ENCODE data around the gene ZNF423. TPM values are rescaled to one million over a fixed set of nuclear protein-coding genes. Genes with fewer than 3 reads are reported as not detected.

Gene ZNF423
- total RNA-seq, 1 donor from 2014 or later: 10.6 TPM

DNA sequence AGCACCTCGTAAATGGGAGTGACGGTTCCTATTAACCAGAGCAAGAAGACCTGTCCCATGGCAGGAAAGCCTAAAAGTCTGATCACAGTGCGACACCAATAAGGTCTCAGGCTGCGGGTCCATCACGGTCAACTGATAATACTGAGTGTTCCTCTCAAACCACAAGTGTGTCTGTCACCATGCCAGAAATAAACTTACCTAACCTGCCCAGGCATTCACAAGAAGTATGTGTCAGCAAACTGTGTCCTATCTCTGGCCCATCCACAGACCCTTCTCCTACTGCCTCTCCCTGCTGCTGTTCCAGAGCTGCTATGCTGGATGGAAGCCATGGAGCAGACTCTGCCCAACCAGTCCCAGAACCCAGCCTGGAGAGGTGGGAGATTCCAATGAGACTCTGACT, 73.5 kb downstream of the ZNF423 start:
- Mint-ChIP-seq H3K36me3 (ENCODE audit: low read depth, unreplicated experiment) (peaks cover 1% of the 10 kb centered on the region), H3K4me1 (ENCODE audit: low read depth, unreplicated experiment) (no peaks in the 10 kb centered on the region), H3K9me3 (ENCODE audit: unreplicated experiment) (no peaks in the 10 kb centered on the region), H3K27me3 (ENCODE audit: low read depth, unreplicated experiment) (no peaks in the 10 kb centered on the region), H3K4me3 (ENCODE audit: unreplicated experiment) (no peak overlapping the region), H3K27ac (ENCODE audit: unreplicated experiment) (no peak overlapping the region)
- Histone ChIP-seq H3K27me3 (ENCODE audit: insufficient read depth, low read length) (no peaks in the 10 kb centered on the region), H3K79me2 (ENCODE audit: insufficient read depth, low read length) (no peaks in the 10 kb centered on the region), H3K4me1 (ENCODE audit: insufficient read depth, low read length) (no peaks in the 10 kb centered on the region), H4K20me1 (ENCODE audit: insufficient read depth, low read length) (no peaks in the 10 kb centered on the region), H3K36me3 (ENCODE audit: insufficient read depth, low read length) (no peaks in the 10 kb centered on the region), H3K27ac (ENCODE audit: low read depth, low read length) (no peak overlapping the region), H2AFZ (ENCODE audit: low read depth, low read length) (no peak overlapping the region), H3K4me2 (ENCODE audit: low read length) (no peak overlapping the region), H3K4me3 (ENCODE audit: insufficient read depth, low read depth, low read length) (no peak overlapping the region), H3K9me3 (ENCODE audit: insufficient read depth, low read depth, low read length) (no peaks in the 10 kb centered on the region), H3K9ac (ENCODE audit: low read length) (no peak overlapping the region)
- DNase-seq (ENCODE audit: low read depth) (no peak), FAIRE-seq (no peak)
- no peak for TF ChIP-seq EZH2 (IDR thresholded peaks at IDR 0.05; ENCODE audit: insufficient read depth, low read length)
- TF ChIP-seq, protein P1, sequence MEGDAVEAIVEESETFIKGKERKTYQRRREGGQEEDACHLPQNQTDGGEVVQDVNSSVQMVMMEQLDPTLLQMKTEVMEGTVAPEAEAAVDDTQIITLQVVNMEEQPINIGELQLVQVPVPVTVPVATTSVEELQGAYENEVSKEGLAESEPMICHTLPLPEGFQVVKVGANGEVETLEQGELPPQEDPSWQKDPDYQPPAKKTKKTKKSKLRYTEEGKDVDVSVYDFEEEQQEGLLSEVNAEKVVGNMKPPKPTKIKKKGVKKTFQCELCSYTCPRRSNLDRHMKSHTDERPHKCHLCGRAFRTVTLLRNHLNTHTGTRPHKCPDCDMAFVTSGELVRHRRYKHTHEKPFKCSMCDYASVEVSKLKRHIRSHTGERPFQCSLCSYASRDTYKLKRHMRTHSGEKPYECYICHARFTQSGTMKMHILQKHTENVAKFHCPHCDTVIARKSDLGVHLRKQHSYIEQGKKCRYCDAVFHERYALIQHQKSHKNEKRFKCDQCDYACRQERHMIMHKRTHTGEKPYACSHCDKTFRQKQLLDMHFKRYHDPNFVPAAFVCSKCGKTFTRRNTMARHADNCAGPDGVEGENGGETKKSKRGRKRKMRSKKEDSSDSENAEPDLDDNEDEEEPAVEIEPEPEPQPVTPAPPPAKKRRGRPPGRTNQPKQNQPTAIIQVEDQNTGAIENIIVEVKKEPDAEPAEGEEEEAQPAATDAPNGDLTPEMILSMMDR (IDR thresholded peaks at IDR 0.05; ENCODE audit: insufficient read depth, low read depth, low read length): no peak

DNA sequence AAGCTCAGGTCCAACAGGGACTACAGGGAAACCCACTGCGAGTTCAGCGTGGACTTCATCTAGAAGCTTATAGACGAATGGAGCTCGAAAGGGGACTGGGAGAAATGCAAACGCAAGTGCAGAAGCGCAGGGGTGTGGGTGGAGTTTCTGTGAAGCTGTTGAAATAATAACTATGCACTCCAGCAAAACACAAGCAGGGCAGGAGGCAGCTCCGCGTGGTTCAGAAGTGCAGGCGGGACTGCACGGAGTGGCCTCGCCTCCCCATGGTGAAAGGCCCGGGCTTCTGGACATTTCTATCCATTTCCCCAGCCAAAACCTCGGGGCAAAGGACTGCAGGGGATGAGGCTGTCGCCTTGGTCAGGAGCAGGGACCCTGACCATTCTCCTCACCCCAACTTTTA, 74.5 kb downstream of the ZNF423 start:
- Histone ChIP-seq H3K4me1 (ENCODE audit: insufficient read depth, low read length) (no peaks in the 10 kb centered on the region), H3K27me3 (ENCODE audit: insufficient read depth, low read length) (no peaks in the 10 kb centered on the region), H3K36me3 (ENCODE audit: insufficient read depth, low read length) (no peaks in the 10 kb centered on the region), H3K27ac (ENCODE audit: low read depth, low read length) (no peak overlapping the region), H3K4me3 (ENCODE audit: insufficient read depth, low read depth, low read length) (no peak overlapping the region), H3K9me3 (ENCODE audit: insufficient read depth, low read depth, low read length) (no peaks in the 10 kb centered on the region), H3K4me2 (ENCODE audit: low read length) (no peak overlapping the region), H2AFZ (ENCODE audit: low read depth, low read length) (no peak overlapping the region), H3K9ac (ENCODE audit: low read length) (no peak overlapping the region), H3K79me2 (ENCODE audit: insufficient read depth, low read length) (no peaks in the 10 kb centered on the region), H4K20me1 (ENCODE audit: insufficient read depth, low read length) (no peaks in the 10 kb centered on the region)
- H3K9me3 Mint-ChIP-seq (ENCODE audit: unreplicated experiment): no peaks in the 10 kb centered on the region
- no peak for DNase-seq (ENCODE audit: low read depth)
- TF ChIP-seq, protein P1 (IDR thresholded peaks at IDR 0.05; ENCODE audit: insufficient read depth, low read depth, low read length): no peak
- TF ChIP-seq EZH2 (IDR thresholded peaks at IDR 0.05; ENCODE audit: insufficient read depth, low read length): no peak
- H3K36me3 Mint-ChIP-seq (ENCODE audit: low read depth, unreplicated experiment): peaks cover 1% of the 10 kb centered on the region
- no peak for FAIRE-seq
- H3K27ac Mint-ChIP-seq (ENCODE audit: unreplicated experiment): no peak overlapping the region
- H3K4me3 Mint-ChIP-seq (ENCODE audit: unreplicated experiment): no peak overlapping the region
- H3K4me1 Mint-ChIP-seq (ENCODE audit: low read depth, unreplicated experiment): no peaks in the 10 kb centered on the region
- H3K27me3 Mint-ChIP-seq (ENCODE audit: low read depth, unreplicated experiment): no peaks in the 10 kb centered on the region

DNA sequence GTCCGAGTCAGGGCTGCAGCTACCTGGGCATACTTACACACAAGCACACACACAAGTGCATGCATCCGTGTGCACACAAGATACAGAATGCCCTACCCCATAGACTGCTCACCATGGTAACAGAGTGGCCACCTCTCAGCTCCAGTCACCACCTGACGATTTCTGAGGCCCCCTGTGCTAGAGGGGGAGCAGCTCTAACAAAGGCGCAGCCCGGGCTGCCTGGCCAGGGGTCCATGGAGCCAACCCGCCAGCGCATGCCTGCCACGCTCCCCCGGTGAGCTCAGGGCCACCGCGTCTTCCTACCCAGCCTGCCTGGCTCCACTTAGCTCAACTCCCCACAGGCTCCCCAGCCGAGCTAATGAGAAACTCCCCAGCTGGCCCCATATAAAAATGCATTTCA, 75.5 kb downstream of the ZNF423 start:
- Mint-ChIP-seq H3K9me3 (ENCODE audit: unreplicated experiment) (no peaks in the 10 kb centered on the region), H3K4me3 (ENCODE audit: unreplicated experiment) (no peak overlapping the region), H3K27me3 (ENCODE audit: low read depth, unreplicated experiment) (no peaks in the 10 kb centered on the region), H3K4me1 (ENCODE audit: low read depth, unreplicated experiment) (peaks cover 5% of the 10 kb centered on the region), H3K36me3 (ENCODE audit: low read depth, unreplicated experiment) (peaks cover 1% of the 10 kb centered on the region), H3K27ac (ENCODE audit: unreplicated experiment) (no peak overlapping the region)
- TF ChIP-seq, protein P1 (IDR thresholded peaks at IDR 0.05; ENCODE audit: insufficient read depth, low read depth, low read length): no peak
- no peak for TF ChIP-seq EZH2 (IDR thresholded peaks at IDR 0.05; ENCODE audit: insufficient read depth, low read length)
- Histone ChIP-seq H4K20me1 (ENCODE audit: insufficient read depth, low read length) (no peaks in the 10 kb centered on the region), H3K36me3 (ENCODE audit: insufficient read depth, low read length) (no peaks in the 10 kb centered on the region), H3K27ac (ENCODE audit: low read depth, low read length) (no peak overlapping the region), H2AFZ (ENCODE audit: low read depth, low read length) (no peak overlapping the region), H3K4me1 (ENCODE audit: insufficient read depth, low read length) (peaks cover 6% of the 10 kb centered on the region), H3K9me3 (ENCODE audit: insufficient read depth, low read depth, low read length) (no peaks in the 10 kb centered on the region), H3K4me2 (ENCODE audit: low read length) (no peak overlapping the region), H3K79me2 (ENCODE audit: insufficient read depth, low read length) (no peaks in the 10 kb centered on the region), H3K27me3 (ENCODE audit: insufficient read depth, low read length) (no peaks in the 10 kb centered on the region), H3K9ac (ENCODE audit: low read length) (no peak overlapping the region), H3K4me3 (ENCODE audit: insufficient read depth, low read depth, low read length) (no peak overlapping the region)
- no peak for DNase-seq (ENCODE audit: low read depth)
- FAIRE-seq: no peak

All from astrocyte (in vitro differentiated cells and primary cell).